ENCODE data around the gene HOXB13. TPM values are rescaled to one million over a fixed set of nuclear protein-coding genes. Genes with fewer than 3 reads are reported as not detected.

HOXB13 gene
- polyA plus RNA-seq, 1 donor from 2014 or later = not detected

GRCh38 chr17:48724251-48725003 is 4.1 kb downstream of the HOXB13 start:
- H3K4me2 ChIP-seq (ENCODE audit: low read length) = no peak overlapping the region
- no peak overlapping the region for H3K4me3 ChIP-seq (ENCODE audit: low read length)
- H3K27me3 ChIP-seq (ENCODE audit: insufficient read depth, low read depth, low read length) = peaks cover 100% of the 10 kb centered on the region
- no peaks in the 10 kb centered on the region for H3F3A ChIP-seq (ENCODE audit: insufficient read depth, low read length, poor library complexity, severe bottlenecking)
- H3K9ac ChIP-seq (ENCODE audit: low read length) = no peak overlapping the region
- no peaks in the 10 kb centered on the region for H3K9me2 ChIP-seq (ENCODE audit: insufficient read depth, low read length)
- H3K27ac ChIP-seq (ENCODE audit: low read length) = no peak overlapping the region
- no peaks in the 10 kb centered on the region for H3K79me2 ChIP-seq (replicated peaks; ENCODE audit: insufficient read depth, low read length)
- peaks cover 4% of the 10 kb centered on the region for H3K9me3 ChIP-seq (ENCODE audit: low read length)
- H4K20me1 ChIP-seq (ENCODE audit: insufficient read depth) = no peaks in the 10 kb centered on the region
- peak; percentile 60 for TF ChIP-seq SMC3 (conservative IDR thresholded peaks at IDR 0.05; ENCODE audit: poor library complexity)
- TF ChIP-seq POLR2AphosphoS5 (IDR thresholded peaks at IDR 0.05) = no peak
- no peak for TF ChIP-seq EP300 (conservative IDR thresholded peaks at IDR 0.05; ENCODE audit: poor library complexity, severe bottlenecking)
- TF ChIP-seq RAD21 (conservative IDR thresholded peaks at IDR 0.05) = peak; percentile 61
- TF ChIP-seq TAF1 (IDR thresholded peaks at IDR 0.05; ENCODE audit: low read depth) = no peak
- no peak for TF ChIP-seq MXI1 (conservative IDR thresholded peaks at IDR 0.05; ENCODE audit: poor library complexity, severe bottlenecking)
- peak; percentile 60 for TF ChIP-seq CTCF (IDR thresholded peaks at IDR 0.05; ENCODE audit: poor library complexity, severe bottlenecking)
- TF ChIP-seq REST (IDR thresholded peaks at IDR 0.05; ENCODE audit: borderline replicate concordance) = no peak
- no peak for TF ChIP-seq EZH2 (IDR thresholded peaks at IDR 0.05; ENCODE audit: borderline replicate concordance, insufficient read depth, low read length, poor library complexity, severe bottlenecking)
- H2AFZ ChIP-seq (ENCODE audit: low read depth, low read length) = no peak overlapping the region
- H3K36me3 ChIP-seq (ENCODE audit: insufficient read depth, low read length) = no peaks in the 10 kb centered on the region

- no peak overlapping the region for H3K27ac ChIP-seq (ENCODE audit: low read length)
- no peak for TF ChIP-seq SMC3 (conservative IDR thresholded peaks at IDR 0.05; ENCODE audit: poor library complexity)
- TF ChIP-seq CTCF (IDR thresholded peaks at IDR 0.05; ENCODE audit: poor library complexity, severe bottlenecking) = no peak
- no peak for TF ChIP-seq REST (IDR thresholded peaks at IDR 0.05; ENCODE audit: borderline replicate concordance)
- no peak for TF ChIP-seq TAF1 (IDR thresholded peaks at IDR 0.05; ENCODE audit: low read depth)
- no peak for TF ChIP-seq EP300 (conservative IDR thresholded peaks at IDR 0.05; ENCODE audit: poor library complexity, severe bottlenecking)
- peak; percentile 66 for TF ChIP-seq EZH2 (IDR thresholded peaks at IDR 0.05; ENCODE audit: borderline replicate concordance, insufficient read depth, low read length, poor library complexity, severe bottlenecking)
- peak; percentile 17 for TF ChIP-seq POLR2AphosphoS5 (IDR thresholded peaks at IDR 0.05)
- no peak for TF ChIP-seq RAD21 (conservative IDR thresholded peaks at IDR 0.05)
- TF ChIP-seq MXI1 (conservative IDR thresholded peaks at IDR 0.05; ENCODE audit: poor library complexity, severe bottlenecking) = no peak
- peaks cover 100% of the 10 kb centered on the region for H3K27me3 ChIP-seq (ENCODE audit: insufficient read depth, low read depth, low read length)
- H3K9ac ChIP-seq (ENCODE audit: low read length) = no peak overlapping the region
- no peaks in the 10 kb centered on the region for H3K79me2 ChIP-seq (replicated peaks; ENCODE audit: insufficient read depth, low read length)
- no peak overlapping the region for H3K4me2 ChIP-seq (ENCODE audit: low read length)
- H3K4me3 ChIP-seq (ENCODE audit: low read length) = no peak overlapping the region
- peaks cover 6% of the 10 kb centered on the region for H3K9me3 ChIP-seq (ENCODE audit: low read length)
- no peaks in the 10 kb centered on the region for H3F3A ChIP-seq (ENCODE audit: insufficient read depth, low read length, poor library complexity, severe bottlenecking)
- no peak overlapping the region for H2AFZ ChIP-seq (ENCODE audit: low read depth, low read length)
- no peaks in the 10 kb centered on the region for H4K20me1 ChIP-seq (ENCODE audit: insufficient read depth)
- no peaks in the 10 kb centered on the region for H3K36me3 ChIP-seq (ENCODE audit: insufficient read depth, low read length)
- H3K9me2 ChIP-seq (ENCODE audit: insufficient read depth, low read length) = no peaks in the 10 kb centered on the region
Measured at GRCh38 chr17:48723423-48724250, 4.9 kb downstream of the HOXB13 start.

Data from neural cell (in vitro differentiated cells).